ENCODE data around the gene LEMD3.
"Not testable (repeated sequence)": the region's sequence is repeated elsewhere in the genome, so short reads cannot be mapped to it uniquely, and the experiment has no call there.

LEMD3 gene

GRCh38 chr12:65279369-65280112 is 110.2 kb downstream of the LEMD3 start:
- no peak for DNase-seq (ENCODE audit: low read depth)

GRCh38 chr12:65280306-65280705 is 110.9 kb downstream of the LEMD3 start:
- no peak for DNase-seq (ENCODE audit: low read depth)

GRCh38 chr12:65282840-65283239 is 113.5 kb downstream of the LEMD3 start:
- no peak for DNase-seq (ENCODE audit: low read depth)

GRCh38 chr12:65285532-65285931 is 116.1 kb downstream of the LEMD3 start:
- not testable (repeated sequence) for DNase-seq (ENCODE audit: low read depth)

- DNase-seq (ENCODE audit: low read depth) = no peak
These were observed 118.0 kb downstream of the LEMD3 start for GRCh38 chr12:65287426-65287825.

GRCh38 chr12:65292241-65292640 is 122.9 kb downstream of the LEMD3 start:
- DNase-seq (ENCODE audit: low read depth) = no peak

- no peak for DNase-seq (ENCODE audit: low read depth)
These were observed 124.4 kb downstream of the LEMD3 start for GRCh38 chr12:65293735-65294134.

GRCh38 chr12:65294641-65295262 is 125.4 kb downstream of the LEMD3 start:
- no peak for DNase-seq (ENCODE audit: low read depth)

- no peak for DNase-seq (ENCODE audit: low read depth)
These were observed 127.3 kb downstream of the LEMD3 start for GRCh38 chr12:65296508-65297265.
